Thyroid gland (tissue), 4 donors: Measurements from ENCODE around the gene KLK15. TPM values are rescaled to one million over a fixed set of nuclear protein-coding genes. Genes with fewer than 3 reads are reported as not detected.

Source experiments
- DNase-seq, 2 donors: peaks; one replicate each; pipeline ENCODE4 v3.0.0-alpha.2; 2019
- H3K27ac ChIP-seq, 3 donors: fragments of 200-600 bp; sonication (generic); 1 replicate in 2 of 3; 2 replicates in 1 of 3; pipeline ENCODE4 v1.5.1; 2016 to 2019; ENCODE audit warnings: mild to moderate bottlenecking in 1 of 3, moderate library complexity in 1 of 3
- H3K27me3 ChIP-seq: fragments of 200-600 bp; sonication (generic); one replicate; pipeline ENCODE4 v1.5.1; 2019
- H3K36me3 ChIP-seq, 2 donors: fragments of 200-600 bp; sonication (generic); one replicate each; pipeline ENCODE4 v1.5.1; 2016 to 2019
- H3K4me1 ChIP-seq, 2 donors: fragments of 200-600 bp; sonication (generic); one replicate each; pipeline ENCODE4 v1.5.1; 2017 to 2019
- H3K4me3 ChIP-seq, 3 donors: fragments of 200-600 bp; sonication (generic); replicated peaks in 1 of 3; 1 replicate in 2 of 3; 2 replicates in 1 of 3; pipeline ENCODE4 v1.5.1; 2016; ENCODE audit warnings: mild to moderate bottlenecking in 1 of 3
- H3K9me3 ChIP-seq: fragments of 200-600 bp; sonication (generic); one replicate; pipeline ENCODE4 v1.5.1; 2017
- POLR2A ChIP-seq, 2 donors: fragments of 450-650 bp; IDR thresholded peaks; one replicate each; pipeline ENCODE4 v1.6.1; 2017; ENCODE audit warnings: antibody characterized with exemption in 2 of 2, mild to moderate bottlenecking in 2 of 2, moderate library complexity in 1 of 2
- WGBS, 2 donors: methylation state at CpG; one replicate each; pipeline ENCODE4 v1.1.5; 2017; 5-methylcytosine and 5-hydroxymethylcytosine counted together
- intact Hi-C: fragments of 100-400 bp; cut with DNase I; formaldehyde crosslinking; loops from one replicate; pipeline ENCODE4 v1.15.1; 2023
- total RNA-seq, 4 donors: library from RNA; depleted of rRNA; stranded (reverse); fragments of >200 nt; gene quantifications; one replicate each; pipeline ENCODE4 v1.2.3, GENCODE V29; 2016
- TF ChIP-seq, protein P1 (sequence below), 6 experiments: fragments of 200-600 bp in 3 of 6; fragments of 450-650 bp in 3 of 6; sonication (generic) in 3 of 6; IDR thresholded peaks; one replicate each; pipeline ENCODE4 v1.5.1; 2016 to 2019; ENCODE audit warnings: antibody characterized with exemption in 6 of 6, mild to moderate bottlenecking in 2 of 6, inconsistent platforms in 1 of 6, moderate library complexity in 1 of 6

The KLK15 gene
- total RNA-seq, 4 donors from 2014 or later = 0.81 to 2.8 (median 1.8) TPM; not detected in 1

DNA sequence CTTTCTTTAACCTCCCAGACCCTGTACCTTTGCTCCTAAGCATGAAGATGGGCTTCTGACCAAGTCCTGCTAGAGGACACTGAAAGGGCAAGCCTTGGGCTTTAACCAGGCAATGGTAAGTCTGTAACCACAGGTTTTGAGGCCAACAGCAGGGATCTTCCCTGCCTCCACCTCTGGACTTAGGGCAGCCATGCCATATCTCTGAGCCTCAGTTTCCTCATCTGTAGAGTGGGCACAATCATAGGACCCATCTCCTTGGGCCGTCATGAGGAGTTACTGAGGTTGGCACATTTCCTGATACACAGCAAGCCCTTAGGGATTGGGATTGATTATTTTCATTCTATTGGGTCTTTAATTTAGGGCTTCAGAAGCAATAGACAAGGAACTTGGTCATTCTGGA, 24.5 kb downstream of the KLK15 start:
- no peaks in the 10 kb centered on the region for H3K36me3 ChIP-seq
- H3K27me3 ChIP-seq = no peaks in the 10 kb centered on the region
- intact Hi-C loops = no loop called here
- no peak overlapping the region for H3K27ac ChIP-seq
- TF ChIP-seq, protein P1, sequence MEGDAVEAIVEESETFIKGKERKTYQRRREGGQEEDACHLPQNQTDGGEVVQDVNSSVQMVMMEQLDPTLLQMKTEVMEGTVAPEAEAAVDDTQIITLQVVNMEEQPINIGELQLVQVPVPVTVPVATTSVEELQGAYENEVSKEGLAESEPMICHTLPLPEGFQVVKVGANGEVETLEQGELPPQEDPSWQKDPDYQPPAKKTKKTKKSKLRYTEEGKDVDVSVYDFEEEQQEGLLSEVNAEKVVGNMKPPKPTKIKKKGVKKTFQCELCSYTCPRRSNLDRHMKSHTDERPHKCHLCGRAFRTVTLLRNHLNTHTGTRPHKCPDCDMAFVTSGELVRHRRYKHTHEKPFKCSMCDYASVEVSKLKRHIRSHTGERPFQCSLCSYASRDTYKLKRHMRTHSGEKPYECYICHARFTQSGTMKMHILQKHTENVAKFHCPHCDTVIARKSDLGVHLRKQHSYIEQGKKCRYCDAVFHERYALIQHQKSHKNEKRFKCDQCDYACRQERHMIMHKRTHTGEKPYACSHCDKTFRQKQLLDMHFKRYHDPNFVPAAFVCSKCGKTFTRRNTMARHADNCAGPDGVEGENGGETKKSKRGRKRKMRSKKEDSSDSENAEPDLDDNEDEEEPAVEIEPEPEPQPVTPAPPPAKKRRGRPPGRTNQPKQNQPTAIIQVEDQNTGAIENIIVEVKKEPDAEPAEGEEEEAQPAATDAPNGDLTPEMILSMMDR (IDR thresholded peaks at IDR 0.05) = no peak
- no peak for TF ChIP-seq POLR2A (IDR thresholded peaks at IDR 0.05)
- WGBS, 2 donors = 60% methylated on average over 1 of the region's 1 CpG
- H3K4me1 ChIP-seq = peaks cover 0 to 3% of the 10 kb centered on the region in 2 donors
- no peak for DNase-seq
- H3K4me3 ChIP-seq = no peak overlapping the region
- no peaks in the 10 kb centered on the region for H3K9me3 ChIP-seq

DNA sequence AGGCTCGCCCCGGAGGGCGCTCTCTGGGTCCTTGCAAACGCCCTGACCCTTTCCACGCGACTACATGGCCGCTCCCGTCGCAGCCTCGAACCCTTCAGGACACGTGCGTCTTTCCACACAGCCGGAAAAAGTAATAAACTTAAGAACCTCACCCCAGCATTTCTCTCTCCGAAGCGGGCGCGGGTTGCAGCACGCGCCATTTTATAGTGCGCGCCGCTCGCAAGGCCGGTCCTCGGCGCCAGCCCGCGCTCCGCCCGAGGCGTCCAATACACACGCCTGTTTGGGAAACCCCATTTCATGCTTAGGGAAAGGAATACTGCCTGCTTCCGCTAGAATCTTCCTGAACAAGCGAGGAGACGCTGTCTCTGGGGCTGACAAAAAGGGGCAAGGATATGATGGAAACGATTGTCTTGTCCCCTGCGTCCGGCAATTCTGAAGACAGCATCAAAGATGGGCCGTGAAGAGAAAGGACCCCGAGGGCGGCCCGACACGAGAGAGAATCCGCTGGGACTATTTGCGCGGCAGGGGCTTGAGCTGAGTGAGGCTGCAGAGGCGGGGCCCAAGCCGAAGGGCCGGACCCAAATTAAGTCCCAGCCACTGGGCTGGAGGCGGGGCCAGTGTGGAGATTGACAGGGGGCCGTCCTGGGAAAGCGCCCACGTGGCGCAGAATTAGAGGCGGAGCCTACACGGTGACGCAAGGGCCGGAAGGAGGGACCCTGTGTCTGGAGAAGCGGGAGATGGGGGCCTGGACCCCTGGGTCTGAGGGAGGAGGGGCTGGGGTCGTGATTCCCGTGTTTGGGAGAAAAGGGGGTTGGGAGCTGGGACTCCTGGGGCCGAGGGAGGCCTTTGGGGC, 28.7 kb downstream of the KLK15 start:
- H3K27me3 ChIP-seq = no peaks in the 10 kb centered on the region
- no peaks in the 10 kb centered on the region for H3K9me3 ChIP-seq
- peak; percentile 99 to 100 for DNase-seq
- H3K36me3 ChIP-seq = peaks cover 7 to 10% of the 10 kb centered on the region in 2 donors
- TF ChIP-seq POLR2A (IDR thresholded peaks at IDR 0.05) = peak in 1 of 2 donors; percentile 67
- TF ChIP-seq, protein P1 (IDR thresholded peaks at IDR 0.05) = no peak
- intact Hi-C loops = no loop called here
- peak overlapping the region; percentile 92 to 99 (median 92) for H3K27ac ChIP-seq
- peaks cover 3 to 17% of the 10 kb centered on the region in 2 donors for H3K4me1 ChIP-seq
- H3K4me3 ChIP-seq = peak overlapping the region; percentile 36 to 80 (median 63)
- WGBS, 2 donors = 0 to 3% methylated on average over 14 to 51 of the region's 62 CpGs

DNA sequence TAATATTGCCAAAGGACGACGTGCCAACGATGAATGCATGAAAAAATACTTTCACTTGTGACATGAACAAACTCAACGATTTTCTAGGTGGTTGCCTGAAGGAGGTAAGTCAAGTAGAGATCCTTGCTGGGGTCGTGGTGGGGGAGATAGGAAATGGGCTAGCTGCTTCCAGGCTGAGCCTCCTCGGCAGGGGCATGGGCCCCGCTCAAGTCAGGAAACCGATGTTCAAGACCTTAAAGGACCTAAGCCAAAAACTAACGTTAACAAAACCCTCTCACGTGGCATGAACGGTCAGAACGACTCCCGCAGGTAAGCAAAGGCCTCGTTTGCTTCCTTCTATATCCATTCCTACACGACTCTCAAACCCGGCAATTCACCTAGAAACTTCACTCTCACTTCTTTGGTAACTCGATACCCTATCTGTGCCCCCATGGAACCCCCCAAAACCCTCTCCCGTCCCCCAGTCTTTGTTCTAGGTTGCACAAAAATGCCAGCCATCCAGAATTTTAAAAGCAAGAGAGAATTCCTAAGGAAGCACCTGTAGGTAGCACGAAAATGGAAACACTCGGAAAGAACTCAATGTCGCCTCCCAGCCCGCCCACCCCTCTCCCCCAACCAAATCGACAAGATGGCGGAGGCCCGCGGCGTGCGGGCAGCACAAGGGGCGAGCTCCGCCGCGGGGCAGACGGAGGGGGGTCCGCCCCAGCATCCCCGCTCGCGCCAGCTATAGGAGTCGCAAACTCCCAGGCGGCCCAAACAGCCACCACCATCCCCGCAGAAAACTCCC, 29.5 kb downstream of the KLK15 start:
- Histone ChIP-seq H3K4me3 (peak overlapping the region; percentile 36 to 80 (median 63)), H3K4me1 (peaks cover 3 to 17% of the 10 kb centered on the region in 2 donors), H3K9me3 (no peaks in the 10 kb centered on the region), H3K36me3 (peaks cover 8 to 11% of the 10 kb centered on the region in 2 donors), H3K27me3 (no peaks in the 10 kb centered on the region), H3K27ac (peak overlapping the region; percentile 92 to 99 (median 92))
- intact Hi-C loops = no loop called here
- DNase-seq = no peak
- no peak for TF ChIP-seq POLR2A (IDR thresholded peaks at IDR 0.05)
- TF ChIP-seq, protein P1 (IDR thresholded peaks at IDR 0.05) = no peak
- 0% methylated on average over 32 to 34 of the region's 40 CpGs for WGBS, 2 donors

DNA sequence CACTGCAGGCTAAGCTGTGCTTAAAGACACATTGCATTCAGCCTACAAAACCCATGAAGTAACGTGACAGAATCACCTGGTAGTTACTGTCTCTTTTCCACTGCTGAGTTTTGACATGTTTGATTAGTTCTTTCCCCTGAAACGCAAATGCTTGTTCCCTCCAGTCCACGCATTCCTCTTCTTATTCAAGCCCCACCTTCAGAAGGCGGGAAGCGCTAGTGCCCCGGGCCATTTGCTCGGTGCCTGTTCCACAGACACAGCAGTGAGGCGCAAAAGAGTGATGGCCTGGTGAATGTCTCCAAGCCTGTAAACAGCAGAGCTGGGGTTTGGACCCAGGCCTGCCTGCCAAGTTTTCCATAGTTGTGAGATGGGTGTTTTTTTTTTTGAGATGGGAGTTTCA, 32.3 kb downstream of the KLK15 start:
- no peak overlapping the region for H3K4me3 ChIP-seq
- no peaks in the 10 kb centered on the region for H3K9me3 ChIP-seq
- no peak overlapping the region for H3K27ac ChIP-seq
- H3K4me1 ChIP-seq = peaks cover 3 to 17% of the 10 kb centered on the region in 2 donors
- WGBS, 2 donors = 92% methylated on average over 8 of the region's 8 CpGs
- TF ChIP-seq, protein P1 (IDR thresholded peaks at IDR 0.05) = no peak
- TF ChIP-seq POLR2A (IDR thresholded peaks at IDR 0.05) = no peak
- peaks cover 21 to 28% of the 10 kb centered on the region in 2 donors for H3K36me3 ChIP-seq
- H3K27me3 ChIP-seq = no peaks in the 10 kb centered on the region
- intact Hi-C loops = no loop called here
- no peak for DNase-seq
